RPMI7951 (cell line): Measurements from ENCODE around the gene UGT1A5. TPM values are rescaled to one million over a fixed set of nuclear protein-coding genes. Genes with fewer than 3 reads are reported as not detected.

ENCODE experiments used
- total RNA-seq: library from RNA; depleted of rRNA; stranded (reverse); fragments of >200 nt; shearing (Covaris generic); gene quantifications from 2 replicates; pipeline ENCODE4 v1.2.3, GENCODE V29; 2014; rRNA removed

The UGT1A5 gene
- total RNA-seq, 1 experiment from 2014 or later: not detected

Other genes starting within 250 kb of the UGT1A5 start
- 26.0 and 30.8 TPM in 2 replicates for gene USP40, start 146.1 kb upstream of the UGT1A5 start, total RNA-seq
- gene UGT1A8, start 95.3 kb upstream of the UGT1A5 start, total RNA-seq: not detected in 2 replicates
- gene UGT1A10, start 76.5 kb upstream of the UGT1A5 start, total RNA-seq: 0.29 TPM in 1 of 2 replicates, not detected in the other
- gene UGT1A9, start 41.0 kb upstream of the UGT1A5 start, total RNA-seq: not detected in 2 replicates
- gene UGT1A7, start 31.0 kb upstream of the UGT1A5 start, total RNA-seq: not detected in 2 replicates
- not detected in 2 replicates for gene UGT1A6, start 20.0 kb upstream of the UGT1A5 start, total RNA-seq
- 0.12 TPM in 1 of 2 replicates, not detected in the other for gene UGT1A4, start 5.8 kb downstream of the UGT1A5 start, total RNA-seq
- gene UGT1A3, start 16.1 kb downstream of the UGT1A5 start, total RNA-seq: not detected in 2 replicates
- not detected in 2 replicates for gene UGT1A1, start 47.4 kb downstream of the UGT1A5 start, total RNA-seq
- gene MROH2A, start 65.4 kb downstream of the UGT1A5 start, total RNA-seq: 0.10 TPM in 1 of 2 replicates, not detected in the other
- gene HJURP, start 141.6 kb downstream of the UGT1A5 start, total RNA-seq: 115 TPM in 2 replicates
- 13.6 and 19.9 TPM in 2 replicates for gene TRPM8, start 204.5 kb downstream of the UGT1A5 start, total RNA-seq